Hippocampal formation (tissue), 2 donors: ENCODE measurements around the gene DHRS2.
A peak's percentile ranks its signal among the peaks of the same experiment; 100 is the strongest.
"Not testable (repeated sequence)": the region's sequence is repeated elsewhere in the genome, so short reads cannot be mapped to it uniquely, and the experiment has no call there.

Experiments
- DNase-seq, 2 donors: peaks; one replicate each; lab custom pipeline; 2025; lab: John Stamatoyannopoulos, UW

DHRS2 gene, protein sequence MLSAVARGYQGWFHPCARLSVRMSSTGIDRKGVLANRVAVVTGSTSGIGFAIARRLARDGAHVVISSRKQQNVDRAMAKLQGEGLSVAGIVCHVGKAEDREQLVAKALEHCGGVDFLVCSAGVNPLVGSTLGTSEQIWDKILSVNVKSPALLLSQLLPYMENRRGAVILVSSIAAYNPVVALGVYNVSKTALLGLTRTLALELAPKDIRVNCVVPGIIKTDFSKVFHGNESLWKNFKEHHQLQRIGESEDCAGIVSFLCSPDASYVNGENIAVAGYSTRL

DNA sequence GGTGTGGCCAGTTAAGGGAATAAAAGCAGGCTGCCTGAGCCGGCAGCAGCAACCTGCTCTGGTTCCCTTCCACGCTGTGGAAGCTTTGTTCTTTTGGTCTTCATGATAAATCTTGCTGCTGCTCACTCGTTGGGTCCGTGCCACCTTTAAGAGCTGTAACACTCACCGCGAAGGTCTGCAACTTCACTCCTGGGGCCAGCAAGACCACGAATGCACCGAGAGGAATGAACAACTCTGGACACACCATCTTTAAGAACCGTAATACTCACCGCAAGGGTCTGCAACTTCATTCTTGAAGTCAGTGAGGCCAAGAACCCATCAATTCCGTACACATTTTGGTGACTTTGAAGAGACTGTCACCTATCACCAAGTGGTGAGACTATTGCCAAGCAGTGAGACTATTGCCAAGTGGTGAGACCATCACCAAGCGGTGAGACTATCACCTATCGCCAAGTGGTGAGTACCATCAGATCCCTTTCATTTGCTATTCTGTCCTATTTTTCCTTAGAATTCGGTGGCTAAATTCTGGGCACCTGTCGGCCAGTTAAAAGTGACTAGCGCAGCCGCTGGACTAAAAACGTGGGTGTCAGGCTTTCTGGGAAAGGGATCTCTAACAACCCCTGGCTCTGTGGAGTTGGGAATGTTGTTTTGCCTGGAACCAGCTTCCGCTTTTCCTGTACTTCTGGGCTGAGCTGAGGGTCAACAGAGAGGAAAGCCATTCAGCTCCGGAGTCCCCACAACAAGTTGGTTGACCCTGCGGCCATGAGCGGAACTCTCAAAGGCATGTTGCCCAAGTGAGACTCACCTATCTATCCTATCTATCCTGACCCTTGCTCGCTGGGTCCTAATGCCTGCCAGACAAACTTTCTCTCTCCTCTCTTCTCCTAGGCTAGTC is at the start of gene DHRS2:
TSS of gene DHRS2 (plus strand) at position 48 of the 895 bp plus-strand sequence. CDS start 2,501 bp downstream, outside the sequence.
- DNase-seq, result no peak

DNA sequence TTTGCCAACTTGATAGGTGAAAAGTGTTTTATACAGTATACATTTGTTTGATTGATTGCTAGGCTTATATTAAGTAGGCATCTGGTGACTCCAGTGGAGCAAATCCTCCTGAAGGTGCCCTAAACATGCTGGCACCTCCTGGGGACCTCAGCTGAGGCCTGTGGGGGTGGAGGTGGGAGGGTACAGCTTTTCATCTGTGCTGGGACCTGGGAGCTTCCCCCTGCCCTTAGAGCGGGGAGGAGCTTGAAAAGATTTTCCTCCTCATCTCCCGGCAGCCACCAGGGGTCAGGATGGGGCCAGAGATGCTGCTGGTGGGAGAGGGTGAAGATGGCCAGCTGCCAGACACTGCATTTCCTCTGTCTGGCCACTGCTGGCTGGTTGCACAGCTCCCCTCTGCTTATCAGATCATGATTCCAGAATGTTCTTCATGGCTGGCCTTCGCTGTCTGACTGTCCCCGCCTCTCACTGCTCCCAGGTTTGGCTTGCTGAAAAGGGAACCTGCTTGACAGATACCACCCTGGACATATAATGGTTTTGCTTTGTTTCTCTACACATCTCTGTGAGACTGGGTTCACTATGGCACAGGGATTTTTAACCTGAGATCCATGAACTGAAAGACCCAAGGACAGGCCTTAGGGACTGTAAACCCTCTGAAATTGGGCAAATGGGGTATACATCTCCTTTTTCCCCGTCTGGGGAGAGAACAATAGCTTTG is 47.1 kb upstream of the DHRS2 start:
- peak; percentile 73 to 81 for DNase-seq

DNA sequence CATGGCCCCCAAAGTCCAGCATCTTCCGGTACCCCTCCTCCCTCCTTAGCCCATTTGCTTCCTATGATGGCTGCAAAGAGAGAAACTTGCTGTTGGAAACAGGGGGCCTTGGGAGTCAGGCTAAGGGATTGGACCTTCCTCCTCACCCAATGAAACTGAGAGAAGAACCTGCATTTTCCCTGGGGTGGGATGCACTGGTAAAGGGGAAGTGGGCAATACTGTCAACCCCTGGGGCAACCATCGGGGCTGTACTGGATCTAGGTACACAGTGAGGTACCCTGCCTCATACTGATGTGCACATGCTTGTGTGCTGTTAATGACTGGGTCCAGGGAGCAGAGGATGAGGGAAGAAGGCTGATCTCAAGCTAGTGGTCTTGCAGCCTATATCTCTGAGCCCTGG is 46.6 kb upstream of the DHRS2 start:
- DNase-seq, result no peak

DNA sequence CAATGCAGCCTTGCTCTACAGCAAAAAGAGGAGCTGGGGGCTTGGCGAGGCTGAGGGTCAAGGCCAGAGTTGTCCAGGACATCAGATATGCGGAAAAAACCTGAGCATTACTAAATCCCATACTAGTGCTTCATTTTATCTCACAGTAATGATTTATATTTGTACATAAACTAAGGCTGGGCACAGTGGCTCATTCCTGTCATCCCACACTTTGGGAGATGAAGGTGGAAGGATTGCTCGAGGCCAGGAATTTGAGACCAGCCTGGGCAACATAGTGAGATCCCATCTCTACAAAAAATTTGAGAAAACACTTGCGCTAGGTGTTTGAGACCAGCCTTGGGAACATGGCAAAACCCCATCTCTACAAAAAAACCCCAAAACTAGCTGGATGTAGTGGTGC is 46.0 kb upstream of the DHRS2 start:
- no peak for DNase-seq

DNA sequence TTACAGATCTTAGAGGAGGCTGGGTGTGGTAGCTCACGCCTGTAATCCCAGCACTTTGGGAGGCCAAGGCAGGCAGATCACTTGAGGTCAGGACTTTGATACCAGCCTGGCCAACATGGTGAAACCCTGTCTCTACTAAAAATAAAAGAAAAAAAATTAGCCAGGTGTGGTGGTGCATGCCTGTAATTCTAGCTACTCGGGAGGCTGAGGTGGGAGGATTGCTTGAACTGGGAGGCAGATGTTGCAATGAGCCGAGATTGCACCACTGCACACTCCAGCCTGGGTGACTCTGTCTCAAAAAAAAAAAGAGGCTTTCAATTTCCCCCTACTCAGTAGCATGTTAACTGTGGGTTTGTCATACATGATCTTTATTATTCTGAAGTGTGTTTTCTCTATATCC is 42.0 kb upstream of the DHRS2 start:
- not testable (repeated sequence) for DNase-seq

DNA sequence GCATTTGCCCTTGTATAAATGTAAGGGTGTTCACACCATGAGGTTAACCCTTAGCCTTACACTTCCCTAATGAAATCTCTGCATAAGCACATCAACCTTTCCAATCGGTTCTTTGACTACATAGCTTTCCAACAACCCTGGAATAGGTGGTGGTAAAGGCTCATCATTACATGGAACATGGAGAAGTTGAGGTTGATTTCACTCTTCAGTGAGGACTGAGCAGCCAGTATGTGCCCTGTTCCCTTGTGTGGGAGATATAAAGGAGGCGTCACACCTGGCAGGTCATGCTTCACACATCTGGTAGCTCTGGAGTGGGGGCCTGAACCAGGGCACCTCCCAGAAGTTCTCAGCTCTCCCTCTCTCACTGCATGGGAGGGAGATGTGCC is 35.8 kb upstream of the DHRS2 start:
- no peak for DNase-seq

DNA sequence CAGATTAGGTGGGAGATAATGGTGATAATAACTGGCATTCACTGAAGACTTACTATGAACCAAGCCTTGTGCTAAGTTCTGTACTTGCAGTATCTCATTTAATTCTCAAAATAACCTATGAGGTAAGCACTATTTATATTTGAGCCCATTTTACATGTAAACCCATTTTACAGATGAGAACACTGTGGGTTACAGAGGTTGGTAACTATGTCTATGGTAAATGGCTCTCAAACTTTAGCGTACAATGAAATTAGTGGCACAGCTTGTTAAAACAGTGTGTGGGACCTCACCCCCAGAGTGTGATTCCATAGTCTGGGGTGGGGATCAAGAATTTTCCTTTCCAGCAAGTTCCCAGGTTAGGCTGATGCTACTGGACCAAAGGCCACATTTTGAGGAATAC is 35.4 kb upstream of the DHRS2 start:
- DNase-seq, result no peak

DNA sequence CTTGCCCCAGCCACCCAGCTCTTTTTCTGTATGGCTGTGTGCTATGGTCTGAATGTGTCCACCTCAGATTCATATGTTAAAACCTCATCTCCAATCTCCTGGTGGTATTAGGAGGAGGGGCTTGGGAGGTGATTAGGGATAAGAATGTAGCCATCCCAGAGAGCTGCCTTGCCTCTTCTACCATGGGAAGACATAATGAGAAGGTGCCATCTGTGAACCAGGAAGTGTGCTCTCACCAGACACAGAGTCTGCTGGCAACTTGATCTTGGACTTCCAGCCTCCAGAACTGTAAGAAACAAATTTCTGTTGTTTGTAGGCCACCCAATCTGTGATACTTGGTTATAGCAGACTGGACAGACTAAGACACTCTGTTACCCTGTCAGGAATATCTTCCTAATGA is 34.7 kb upstream of the DHRS2 start:
- DNase-seq, result no peak

DNA sequence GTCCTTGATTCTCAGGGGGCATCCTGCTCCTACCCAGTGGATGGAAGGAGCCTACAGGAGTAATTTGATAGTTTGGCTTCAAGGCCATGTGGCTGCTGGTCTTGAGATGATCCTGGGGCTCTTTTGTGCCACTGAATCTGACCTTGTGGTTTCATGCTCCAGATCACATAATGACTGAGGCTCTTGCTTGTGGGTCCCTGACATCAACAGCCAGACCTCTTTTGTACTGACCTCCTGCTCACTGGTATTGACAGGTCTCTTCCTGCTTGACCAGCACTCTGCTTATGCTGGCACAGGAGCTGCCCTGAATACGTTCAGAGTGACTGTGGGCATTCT is 34.4 kb upstream of the DHRS2 start:
- DNase-seq, result no peak

DNA sequence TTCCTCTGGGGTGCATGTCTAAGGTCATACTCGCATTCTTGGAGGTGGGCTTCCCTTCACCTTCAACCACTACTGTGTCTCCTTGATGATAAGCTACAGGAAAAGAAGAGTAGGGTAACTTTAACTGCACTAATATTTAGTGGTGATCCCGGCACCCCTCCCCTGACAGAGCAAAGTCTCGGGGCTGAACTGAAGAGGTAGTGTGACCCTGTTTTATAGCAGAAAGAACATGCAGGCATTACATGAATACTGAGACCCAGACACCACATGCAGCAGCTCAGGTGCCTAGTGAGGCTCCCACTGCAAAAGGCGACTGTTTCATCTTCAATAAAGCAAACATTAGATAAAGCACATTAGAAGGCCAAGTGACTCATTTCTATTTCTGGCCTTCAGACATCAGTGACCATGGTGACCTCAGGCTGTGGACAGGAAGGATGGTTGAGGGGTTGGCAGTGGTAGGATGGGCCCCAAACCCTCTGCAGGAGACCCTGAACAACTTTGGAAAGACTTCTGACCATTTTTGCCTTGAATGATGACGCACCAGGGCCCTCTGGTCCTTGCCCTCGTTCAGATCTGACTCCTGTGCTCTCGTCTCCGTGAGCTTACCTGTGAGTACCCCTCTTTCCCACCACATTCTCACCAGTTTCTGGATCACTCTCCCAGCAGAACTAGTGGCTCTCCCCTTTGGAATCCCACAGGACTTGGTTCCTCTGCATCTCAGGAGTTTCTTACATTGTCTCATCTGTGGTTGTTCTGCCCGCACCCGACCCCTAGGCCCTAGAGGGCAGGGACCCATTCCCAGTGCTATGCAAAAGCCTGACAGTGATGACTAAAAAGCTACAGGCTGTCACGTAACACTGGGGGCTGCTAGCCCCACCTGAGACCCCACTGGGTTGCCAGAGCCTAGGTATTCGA is 33.7 kb upstream of the DHRS2 start:
- no peak for DNase-seq

DNA sequence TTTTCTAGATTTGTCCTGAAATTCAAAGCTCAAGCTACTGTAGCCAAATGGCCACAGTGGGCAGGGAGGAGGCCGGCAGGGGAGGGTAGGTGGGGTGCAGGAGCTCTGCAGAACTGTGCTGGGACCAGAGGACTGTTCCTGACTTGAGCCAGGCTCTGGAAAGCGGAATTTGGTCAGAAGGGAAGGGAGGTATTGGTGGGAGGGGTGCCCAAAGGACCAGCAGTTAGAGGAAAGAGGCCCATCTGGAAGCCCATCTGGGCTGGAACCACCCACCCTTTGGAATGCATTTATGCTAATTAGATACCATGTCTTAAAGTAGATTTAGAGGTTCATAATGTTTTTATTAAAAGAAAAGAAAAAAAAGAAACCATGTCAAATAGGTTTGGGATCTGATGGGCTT is 33.1 kb upstream of the DHRS2 start:
- no peak for DNase-seq

DNA sequence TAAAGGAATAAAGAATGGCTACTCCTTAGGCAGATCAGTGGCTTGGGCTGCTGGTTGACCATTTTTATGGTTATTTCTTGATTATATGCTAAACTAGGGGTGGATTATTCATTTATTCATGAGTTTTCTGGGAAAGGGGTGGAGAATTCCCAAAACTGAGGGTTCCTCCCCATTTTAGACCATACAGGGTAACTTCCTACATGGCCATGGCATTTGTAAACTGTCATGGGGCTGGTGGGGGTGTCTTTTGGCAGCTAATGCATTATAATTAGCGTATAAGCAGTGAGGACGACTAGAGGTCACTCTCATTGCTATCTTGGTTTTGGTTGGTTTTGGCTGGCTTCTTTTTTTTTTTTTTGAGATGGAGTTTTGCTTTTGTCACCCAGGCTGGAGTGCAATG is 32.0 kb upstream of the DHRS2 start:
- DNase-seq, result no peak

DNA sequence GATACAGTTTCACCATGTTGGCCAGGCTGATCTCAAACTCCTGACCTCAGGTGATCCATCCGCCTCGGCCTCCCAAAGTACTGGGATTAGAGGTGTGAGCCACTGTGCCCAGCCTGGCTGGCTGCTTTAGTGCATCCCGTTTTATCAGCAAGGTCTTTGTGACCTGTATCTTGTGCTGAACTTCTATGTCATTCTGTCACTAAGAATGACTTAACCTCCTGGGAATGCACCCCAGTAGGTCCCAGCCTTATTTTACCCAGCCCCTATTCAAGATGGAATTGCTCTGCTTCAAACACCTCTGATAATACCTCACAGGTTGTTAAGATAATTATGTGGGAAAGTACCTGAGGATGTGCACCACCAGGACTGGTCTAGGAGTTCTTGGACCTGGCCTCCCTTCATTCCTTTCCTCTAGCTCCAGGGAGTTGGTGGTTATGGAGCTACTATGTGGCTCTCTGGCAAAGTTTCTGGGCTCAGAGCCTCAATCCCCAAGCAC is 31.4 kb upstream of the DHRS2 start:
- DNase-seq, result no peak

DNA sequence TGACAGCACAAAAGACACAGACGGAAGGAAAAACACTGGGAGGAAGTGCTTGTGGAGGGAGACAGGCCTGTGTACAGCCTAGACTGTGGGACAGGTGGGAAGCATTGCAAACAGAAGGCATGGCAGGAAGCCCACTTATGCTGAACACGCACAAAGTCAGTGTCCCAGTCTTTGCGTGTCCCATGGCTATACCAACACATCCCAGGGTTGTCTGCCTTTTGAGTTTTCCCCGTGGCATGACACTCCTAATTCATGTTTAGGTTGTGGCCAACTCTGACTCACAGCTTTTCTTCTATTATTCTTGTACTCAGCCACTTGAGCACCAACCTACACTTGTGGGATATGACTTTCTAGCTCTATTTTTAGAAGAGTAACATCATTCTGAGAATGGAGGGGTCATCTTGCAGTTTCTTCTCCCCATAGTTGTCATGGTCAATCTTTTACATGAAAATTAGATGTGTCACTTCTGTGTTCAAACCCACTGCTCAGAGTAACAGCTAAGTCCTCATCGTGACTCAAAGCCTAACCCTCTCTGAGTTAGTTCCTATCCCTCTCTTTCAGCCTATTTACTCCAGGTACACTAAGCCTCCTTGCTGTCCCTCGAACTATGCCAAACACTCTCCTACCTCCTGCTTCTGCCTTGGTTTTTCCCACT is 30.1 kb upstream of the DHRS2 start:
- DNase-seq, result no peak

DNA sequence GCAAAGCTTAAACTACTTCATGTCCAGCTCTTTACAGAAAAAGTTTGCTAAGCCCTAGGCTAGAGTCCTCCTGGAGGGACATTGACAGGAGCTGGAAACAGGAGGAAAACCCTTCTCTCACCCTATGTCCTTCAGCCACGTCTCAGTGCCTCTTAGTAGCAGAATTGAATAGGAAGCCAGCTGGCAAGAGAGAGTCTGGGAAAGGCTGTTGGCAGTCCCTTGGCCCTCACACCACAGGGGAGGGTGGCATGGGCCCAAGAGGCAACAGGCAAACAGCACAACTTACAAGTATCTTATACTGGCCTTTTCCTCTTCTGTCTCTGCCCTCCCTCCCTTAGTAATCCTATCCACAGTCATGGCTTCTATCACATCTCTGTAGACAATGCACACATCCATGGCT is 27.7 kb upstream of the DHRS2 start:
- peak in 1 of 2 donors; percentile 7 for DNase-seq

DNA sequence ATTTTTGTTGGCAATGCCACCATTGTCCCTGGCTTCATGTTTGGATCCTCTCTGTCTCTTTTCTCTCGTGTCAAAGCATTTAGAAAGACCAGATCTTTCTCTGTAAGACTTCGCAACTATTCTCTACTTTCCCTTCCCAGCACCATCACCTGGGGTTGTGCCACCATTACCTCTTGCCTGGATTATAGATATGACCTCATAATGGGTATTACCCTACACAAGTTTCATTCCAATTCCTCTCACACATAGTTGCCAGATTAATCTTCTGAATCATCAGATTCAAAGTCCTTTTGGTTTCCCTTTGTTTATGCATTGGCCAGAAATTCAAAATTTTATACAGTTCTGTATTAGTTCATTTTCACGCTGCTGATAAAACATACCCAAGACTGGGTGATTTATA is 27.2 kb upstream of the DHRS2 start:
- DNase-seq, result no peak

DNA sequence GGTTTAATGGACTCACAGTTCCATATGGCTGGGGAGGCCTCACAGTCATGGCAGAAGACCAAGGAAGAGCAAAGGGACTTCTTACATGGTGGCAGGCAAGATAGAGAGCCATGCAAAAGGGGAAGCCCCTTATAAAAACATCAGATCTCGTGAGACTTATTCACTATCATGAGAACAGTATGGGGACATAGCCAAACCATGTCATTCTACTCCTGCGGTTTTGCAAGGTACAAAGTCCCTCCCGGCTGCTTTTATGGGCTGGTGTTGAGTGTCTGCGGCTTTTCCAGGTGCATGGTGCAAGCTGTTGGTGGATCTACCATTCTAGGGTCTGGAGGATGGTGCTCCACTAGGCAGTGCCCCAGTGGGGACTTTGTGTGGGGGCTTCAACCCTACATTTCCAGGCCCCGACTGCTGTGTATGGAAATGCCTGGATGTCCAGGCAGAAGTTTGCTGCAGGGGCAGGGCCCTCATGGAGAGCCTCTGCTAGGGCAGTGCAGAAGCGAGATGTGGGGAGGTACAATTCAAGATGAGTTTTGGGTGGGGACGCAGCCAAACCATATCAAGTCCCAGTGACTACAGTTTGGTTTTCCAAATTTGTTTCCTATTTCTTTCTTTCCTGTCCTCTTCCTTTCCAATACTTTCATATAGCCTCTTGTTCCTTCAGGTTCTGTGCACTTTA is 26.6 kb upstream of the DHRS2 start:
- not testable (repeated sequence) for DNase-seq

DNA sequence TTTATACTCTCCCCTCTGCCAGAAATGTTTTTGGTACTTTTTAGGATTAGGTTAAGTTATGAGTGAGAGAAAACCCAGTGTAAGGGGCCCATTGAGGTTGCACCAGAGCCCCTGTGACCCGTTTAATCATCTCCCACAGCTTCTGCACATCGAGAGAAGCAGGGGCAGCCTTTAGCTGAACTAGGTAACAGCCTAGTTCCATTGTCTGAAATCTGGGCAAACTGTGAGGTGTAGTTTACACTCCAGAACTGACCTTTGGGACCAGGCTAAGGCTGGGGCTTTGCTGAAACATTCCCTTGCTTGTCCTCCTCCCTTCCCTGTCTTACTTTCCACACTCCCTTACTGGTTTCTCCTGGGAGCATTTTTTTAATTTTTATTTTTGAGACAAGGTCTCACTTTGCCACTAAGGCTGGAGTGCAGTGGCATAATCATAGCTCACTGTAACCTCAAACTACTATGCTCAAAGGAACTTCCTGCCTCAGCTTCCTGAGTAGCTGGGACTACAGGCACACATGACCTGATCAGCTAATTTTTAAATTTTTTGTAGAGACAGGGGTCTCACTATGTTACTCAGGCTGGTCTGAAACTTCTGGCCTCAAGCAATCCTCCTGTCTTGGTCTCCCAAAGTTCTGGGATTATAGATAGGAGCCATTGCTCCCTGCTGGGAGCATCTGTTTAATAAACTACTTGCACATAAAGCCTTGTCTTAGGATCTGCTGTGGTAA is 25.9 kb upstream of the DHRS2 start:
- DNase-seq, result no peak

DNA sequence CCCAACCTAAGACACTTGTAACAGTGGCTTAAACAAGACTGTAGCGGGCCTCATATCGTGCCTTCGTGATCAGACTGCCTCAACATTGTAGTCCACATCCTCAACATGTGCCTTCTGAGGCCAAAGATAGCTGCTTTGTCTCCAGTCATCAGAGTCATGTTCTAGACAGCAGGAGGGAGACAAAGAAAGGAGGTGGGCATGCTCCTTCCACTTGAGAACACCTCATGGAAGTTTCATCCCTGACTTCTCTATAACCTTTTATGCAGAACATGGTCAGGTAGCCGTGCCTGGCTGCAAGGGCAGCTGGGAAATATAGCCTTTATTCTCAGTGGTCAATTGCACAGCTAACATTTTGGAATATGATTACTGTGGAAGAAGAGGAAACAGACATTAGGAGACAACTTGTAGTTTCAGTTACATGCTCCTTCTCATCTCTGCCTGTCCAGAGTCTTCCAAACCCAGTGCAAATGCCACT is 25.3 kb upstream of the DHRS2 start:
- DNase-seq, result no peak

DNA sequence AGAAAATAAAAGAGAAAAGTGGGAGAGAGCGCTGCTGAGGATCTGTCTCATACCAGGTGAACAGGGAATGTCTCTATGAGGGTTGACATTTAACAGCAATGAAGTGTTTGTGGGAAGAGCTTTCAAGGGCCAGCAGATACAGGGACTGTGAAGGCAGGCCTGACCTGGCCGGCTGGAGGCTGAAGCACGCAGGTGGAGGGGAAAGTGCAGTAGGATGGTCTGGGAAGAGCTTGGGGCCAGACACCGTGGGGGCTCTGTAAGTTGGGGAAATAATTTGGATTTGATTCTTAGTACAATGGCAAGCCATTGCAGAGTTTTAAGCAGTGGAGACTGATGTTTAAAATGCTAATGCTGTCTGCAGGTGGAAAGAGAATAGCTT is 23.8 kb upstream of the DHRS2 start:
- no peak for DNase-seq
